SK-N-DZ (cell line): ENCODE data around the gene METTL9.
"Not testable (repeated sequence)": the region's sequence is repeated elsewhere in the genome, so short reads cannot be mapped to it uniquely, and the experiment has no call there.

Experiments used
- DNase-seq: peaks from one replicate; pipeline ENCODE4 v3.0.0-alpha.2; 2015; ENCODE audit warnings: low spot score

The METTL9 gene

GRCh38 chr16:21573506-21573905 lies 25.9 kb upstream of the METTL9 start:
- DNase-seq: not testable (repeated sequence)

- no peak for DNase-seq
Measured at GRCh38 chr16:21574372-21574771, 25.0 kb upstream of the METTL9 start.

GRCh38 chr16:21576323-21576722 lies 23.1 kb upstream of the METTL9 start:
- DNase-seq: not testable (repeated sequence)

GRCh38 chr16:21577487-21577886 lies 21.9 kb upstream of the METTL9 start:
- DNase-seq: not testable (repeated sequence)

GRCh38 chr16:21578311-21578710 lies 21.1 kb upstream of the METTL9 start:
- not testable (repeated sequence) for DNase-seq

- DNase-seq: not testable (repeated sequence)
Measured at GRCh38 chr16:21580131-21580530, 19.2 kb upstream of the METTL9 start.

- no peak for DNase-seq
Measured at GRCh38 chr16:21580807-21581206, 18.6 kb upstream of the METTL9 start.

- no peak for DNase-seq
Measured at GRCh38 chr16:21584817-21585216, 14.6 kb upstream of the METTL9 start.

- not testable (repeated sequence) for DNase-seq
Measured at GRCh38 chr16:21588593-21588992, 10.8 kb upstream of the METTL9 start.

GRCh38 chr16:21589551-21589950 lies 9.8 kb upstream of the METTL9 start:
- DNase-seq: no peak

- no peak for DNase-seq
Measured at GRCh38 chr16:21590287-21590686, 9.1 kb upstream of the METTL9 start.

- no peak for DNase-seq
Measured at GRCh38 chr16:21590796-21591195, 8.6 kb upstream of the METTL9 start.

GRCh38 chr16:21592191-21592590 lies 7.2 kb upstream of the METTL9 start:
- no peak for DNase-seq

- no peak for DNase-seq
Measured at GRCh38 chr16:21593530-21594289, 5.7 kb upstream of the METTL9 start.

- DNase-seq: no peak
Measured at GRCh38 chr16:21597561-21598030, 1.8 kb upstream of the METTL9 start.

- no peak for DNase-seq
Measured at GRCh38 chr16:21598206-21598605, 1.2 kb upstream of the METTL9 start.

GRCh38 chr16:21598701-21599121 lies 666 bp upstream of the METTL9 start:
- no peak for DNase-seq

- peak; percentile 23 for DNase-seq
Measured at GRCh38 chr16:21600031-21600773, 825 bp downstream of the METTL9 start.

- DNase-seq: no peak
Measured at GRCh38 chr16:21602785-21603184, 3.4 kb downstream of the METTL9 start.

GRCh38 chr16:21603928-21604327 lies 4.6 kb downstream of the METTL9 start:
- DNase-seq: no peak

- not testable (repeated sequence) for DNase-seq
Measured at GRCh38 chr16:21605848-21606247, 6.5 kb downstream of the METTL9 start.

GRCh38 chr16:21608639-21609328 lies 9.4 kb downstream of the METTL9 start:
- DNase-seq: no peak
